Measurements from ENCODE around the gene PALMD.

The PALMD gene

GRCh38 chr1:99662539-99663080 lies 16.7 kb downstream of the PALMD start:
- Histone ChIP-seq H3K27ac (replicated peaks) (no peak overlapping the region), H3K27me3 (ENCODE audit: insufficient read depth, poor library complexity, severe bottlenecking) (no peaks in the 10 kb centered on the region), H3K4me3 (replicated peaks; ENCODE audit: insufficient read depth, low read length) (no peak overlapping the region)
- TF ChIP-seq POLR2AphosphoS5 (IDR thresholded peaks at IDR 0.05; ENCODE audit: low read depth), result no peak
- TF ChIP-seq, protein P1, sequence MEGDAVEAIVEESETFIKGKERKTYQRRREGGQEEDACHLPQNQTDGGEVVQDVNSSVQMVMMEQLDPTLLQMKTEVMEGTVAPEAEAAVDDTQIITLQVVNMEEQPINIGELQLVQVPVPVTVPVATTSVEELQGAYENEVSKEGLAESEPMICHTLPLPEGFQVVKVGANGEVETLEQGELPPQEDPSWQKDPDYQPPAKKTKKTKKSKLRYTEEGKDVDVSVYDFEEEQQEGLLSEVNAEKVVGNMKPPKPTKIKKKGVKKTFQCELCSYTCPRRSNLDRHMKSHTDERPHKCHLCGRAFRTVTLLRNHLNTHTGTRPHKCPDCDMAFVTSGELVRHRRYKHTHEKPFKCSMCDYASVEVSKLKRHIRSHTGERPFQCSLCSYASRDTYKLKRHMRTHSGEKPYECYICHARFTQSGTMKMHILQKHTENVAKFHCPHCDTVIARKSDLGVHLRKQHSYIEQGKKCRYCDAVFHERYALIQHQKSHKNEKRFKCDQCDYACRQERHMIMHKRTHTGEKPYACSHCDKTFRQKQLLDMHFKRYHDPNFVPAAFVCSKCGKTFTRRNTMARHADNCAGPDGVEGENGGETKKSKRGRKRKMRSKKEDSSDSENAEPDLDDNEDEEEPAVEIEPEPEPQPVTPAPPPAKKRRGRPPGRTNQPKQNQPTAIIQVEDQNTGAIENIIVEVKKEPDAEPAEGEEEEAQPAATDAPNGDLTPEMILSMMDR (IDR thresholded peaks at IDR 0.05; ENCODE audit: insufficient read depth, low read length), result no peak
- TF ChIP-seq SPI1 (IDR thresholded peaks at IDR 0.05; ENCODE audit: borderline replicate concordance, low read depth), result no peak
- TF ChIP-seq REST (IDR thresholded peaks at IDR 0.05; ENCODE audit: insufficient replicate concordance, low read depth), result no peak
- TF ChIP-seq GABPA (IDR thresholded peaks at IDR 0.05; ENCODE audit: low read depth), result no peak
- no peak for DNase-seq (ENCODE audit: low read depth in 1 of 2, low spot score in 1 of 2)

DNA sequence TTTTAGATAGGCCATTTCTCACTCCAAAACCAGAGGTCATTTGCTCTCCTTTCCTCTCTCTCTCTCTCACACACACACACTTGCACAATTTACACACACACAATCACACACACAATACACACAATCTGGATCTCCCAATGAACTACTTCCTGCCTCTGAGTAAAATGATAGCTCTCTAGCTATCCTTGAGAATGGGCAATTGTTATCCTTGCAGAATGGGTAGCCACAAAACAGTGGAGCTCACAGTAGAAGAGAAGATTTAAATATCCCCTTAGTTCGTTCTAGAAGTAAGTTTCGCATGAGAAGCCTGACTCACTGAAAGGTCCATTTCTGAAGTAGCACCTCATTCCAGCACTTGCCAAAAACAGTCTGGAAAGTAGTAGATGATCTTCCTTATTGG lies 17.6 kb downstream of the PALMD start:
- Histone ChIP-seq H3K4me3 (replicated peaks; ENCODE audit: insufficient read depth, low read length) (no peak overlapping the region), H3K27me3 (ENCODE audit: insufficient read depth, poor library complexity, severe bottlenecking) (no peaks in the 10 kb centered on the region), H3K27ac (replicated peaks) (no peak overlapping the region)
- DNase-seq (ENCODE audit: low read depth in 1 of 2, low spot score in 1 of 2), result no peak
- TF ChIP-seq, protein P1 (IDR thresholded peaks at IDR 0.05; ENCODE audit: insufficient read depth, low read length), result no peak
- TF ChIP-seq POLR2AphosphoS5 (IDR thresholded peaks at IDR 0.05; ENCODE audit: low read depth) (no peak), SPI1 (IDR thresholded peaks at IDR 0.05; ENCODE audit: borderline replicate concordance, low read depth) (no peak), REST (IDR thresholded peaks at IDR 0.05; ENCODE audit: insufficient replicate concordance, low read depth) (no peak), GABPA (IDR thresholded peaks at IDR 0.05; ENCODE audit: low read depth) (no peak)

DNA sequence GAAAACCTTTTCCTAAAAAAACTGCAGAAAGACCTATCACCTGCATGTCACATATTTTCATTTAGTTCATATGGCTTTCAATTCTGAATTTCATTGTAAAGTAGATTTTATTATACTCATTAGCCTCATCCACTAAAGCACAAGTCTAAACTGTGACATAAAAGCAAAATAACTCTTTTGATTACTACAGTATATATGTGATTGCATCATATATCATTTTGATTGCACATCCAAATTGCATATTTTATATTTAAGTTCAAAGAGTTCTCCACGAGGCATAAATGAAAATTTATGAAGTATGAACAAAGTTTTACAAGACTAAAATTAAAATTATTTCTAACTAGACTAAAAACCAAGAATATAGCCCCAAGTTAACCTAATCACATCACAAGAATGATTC lies 19.3 kb downstream of the PALMD start:
- TF ChIP-seq GABPA (IDR thresholded peaks at IDR 0.05; ENCODE audit: low read depth) (no peak), POLR2AphosphoS5 (IDR thresholded peaks at IDR 0.05; ENCODE audit: low read depth) (no peak), REST (IDR thresholded peaks at IDR 0.05; ENCODE audit: insufficient replicate concordance, low read depth) (no peak), SPI1 (IDR thresholded peaks at IDR 0.05; ENCODE audit: borderline replicate concordance, low read depth) (no peak)
- TF ChIP-seq, protein P1 (IDR thresholded peaks at IDR 0.05; ENCODE audit: insufficient read depth, low read length), result no peak
- no peak for DNase-seq (ENCODE audit: low read depth in 1 of 2, low spot score in 1 of 2)
- peaks cover 4% of the 10 kb centered on the region for H3K27me3 ChIP-seq (ENCODE audit: insufficient read depth, poor library complexity, severe bottlenecking)
- no peak overlapping the region for H3K4me3 ChIP-seq (replicated peaks; ENCODE audit: insufficient read depth, low read length)
- H3K27ac ChIP-seq (replicated peaks), result no peak overlapping the region
